Coronary artery (tissue), 2 donors: ENCODE measurements around the gene INPPL1.
A peak's percentile ranks its signal among the peaks of the same experiment; 100 is the strongest.

Experiments used
- DNase-seq: peaks from one replicate; pipeline ENCODE4 v3.0.0-alpha.2; 2017; ENCODE audit warnings: low spot score
- H3K27ac ChIP-seq, 2 donors: fragments of 200-600 bp; sonication (generic); one replicate each; pipeline ENCODE4 v1.5.1; 2016 to 2019
- H3K4me3 ChIP-seq: fragments of 200-600 bp; sonication (generic); 2 replicates; pipeline ENCODE4 v1.5.1; 2016; ENCODE audit warnings: mild to moderate bottlenecking, moderate library complexity
- CTCF ChIP-seq: fragments of 200-600 bp; sonication (generic); IDR thresholded peaks from one replicate; pipeline ENCODE4 v1.5.1; 2019; ENCODE audit warnings: antibody characterized with exemption

Gene INPPL1

GRCh38 chr11:72218251-72218745 is 6.3 kb upstream of the INPPL1 start:
- peak overlapping the region in 1 of 2 donors; percentile 66 for H3K27ac ChIP-seq
- H3K4me3 ChIP-seq = peak overlapping the region; percentile 49

GRCh38 chr11:72220696-72221363 is 3.7 kb upstream of the INPPL1 start:
- Histone ChIP-seq H3K4me3 (no peak overlapping the region), H3K27ac (no peak overlapping the region)
- TF ChIP-seq CTCF = no peak
- peak; percentile 69 for DNase-seq

More at GRCh38 chr11:72218251-72218745, 6.3 kb upstream of the INPPL1 start:
- peak; percentile 26 for DNase-seq
- no peak for TF ChIP-seq CTCF

DNA sequence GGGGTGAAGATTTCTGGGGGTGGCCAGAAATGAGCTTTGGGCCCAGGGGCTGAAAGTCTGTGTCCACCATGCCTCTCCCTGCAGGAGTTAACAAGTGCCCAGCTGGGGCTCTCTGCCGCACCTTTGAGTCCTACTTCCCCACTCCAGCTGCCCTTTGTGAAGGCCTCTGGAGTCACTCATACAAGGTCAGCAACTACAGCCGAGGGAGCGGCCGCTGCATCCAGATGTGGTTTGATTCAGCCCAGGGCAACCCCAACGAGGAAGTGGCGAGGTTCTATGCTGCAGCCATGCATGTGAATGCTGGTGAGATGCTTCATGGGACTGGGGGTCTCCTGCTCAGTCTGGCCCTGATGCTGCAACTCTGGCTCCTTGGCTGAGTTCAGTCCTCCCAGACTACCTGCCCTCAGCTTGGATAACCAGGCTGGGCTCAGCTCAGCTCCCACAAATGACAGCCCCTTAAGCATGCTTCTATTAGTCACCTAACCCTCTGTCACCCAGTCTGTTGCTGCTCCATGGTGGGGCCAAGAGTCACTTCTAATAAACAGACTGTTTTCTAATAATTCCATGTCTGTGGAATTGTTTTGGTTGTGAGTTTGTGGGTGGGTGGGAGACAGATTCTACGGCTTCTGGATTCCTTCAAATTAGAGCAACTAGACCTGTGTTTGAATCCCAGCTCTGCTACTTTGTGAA is 3.0 kb upstream of the INPPL1 start:
- no peak overlapping the region for H3K4me3 ChIP-seq
- no peak for TF ChIP-seq CTCF
- DNase-seq = peak; percentile 72
- peak overlapping the region in 1 of 2 donors; percentile 92 for H3K27ac ChIP-seq

DNA sequence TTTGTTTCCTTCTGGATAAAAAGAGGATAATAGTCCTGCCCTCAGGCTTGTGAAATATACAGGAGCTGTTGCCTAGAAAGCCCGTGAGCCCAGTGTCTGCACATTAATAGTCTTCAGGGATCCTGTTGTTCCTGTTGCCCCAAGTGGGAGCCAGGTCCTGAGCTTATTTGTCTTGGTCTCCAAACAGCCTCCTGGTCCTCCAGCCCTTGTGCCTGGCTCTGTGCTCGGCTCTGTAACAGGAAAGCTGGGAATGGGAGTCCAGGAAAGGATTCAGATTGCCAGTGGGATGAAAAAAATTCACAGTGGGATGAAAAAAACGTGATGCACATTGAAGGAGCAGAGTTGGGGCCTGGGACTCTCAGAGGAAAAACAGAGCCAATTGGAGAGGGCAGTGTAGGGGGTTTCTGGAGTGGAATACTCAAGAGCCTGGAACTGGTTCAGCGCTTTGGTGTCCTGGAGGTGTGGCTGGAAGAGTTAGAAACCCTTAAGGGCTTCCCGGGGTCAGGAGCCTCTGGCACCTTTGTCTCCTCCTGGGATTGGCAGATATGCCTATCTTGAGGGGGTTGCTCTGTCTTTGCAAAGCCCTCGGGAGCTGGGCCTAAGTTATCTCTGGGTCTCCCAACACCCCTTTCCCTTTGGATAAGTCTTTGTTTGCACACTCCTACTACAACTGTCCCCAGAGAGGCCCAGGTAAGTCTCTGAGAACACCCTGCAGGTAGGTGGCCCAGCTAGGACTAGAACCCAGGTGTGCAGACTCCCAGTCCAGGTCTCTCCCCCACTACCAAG is 2.3 kb upstream of the INPPL1 start:
- Histone ChIP-seq H3K4me3 (peak overlapping the region; percentile 77), H3K27ac (peak overlapping the region; percentile 92 to 95)
- no peak for DNase-seq
- no peak for TF ChIP-seq CTCF

DNA sequence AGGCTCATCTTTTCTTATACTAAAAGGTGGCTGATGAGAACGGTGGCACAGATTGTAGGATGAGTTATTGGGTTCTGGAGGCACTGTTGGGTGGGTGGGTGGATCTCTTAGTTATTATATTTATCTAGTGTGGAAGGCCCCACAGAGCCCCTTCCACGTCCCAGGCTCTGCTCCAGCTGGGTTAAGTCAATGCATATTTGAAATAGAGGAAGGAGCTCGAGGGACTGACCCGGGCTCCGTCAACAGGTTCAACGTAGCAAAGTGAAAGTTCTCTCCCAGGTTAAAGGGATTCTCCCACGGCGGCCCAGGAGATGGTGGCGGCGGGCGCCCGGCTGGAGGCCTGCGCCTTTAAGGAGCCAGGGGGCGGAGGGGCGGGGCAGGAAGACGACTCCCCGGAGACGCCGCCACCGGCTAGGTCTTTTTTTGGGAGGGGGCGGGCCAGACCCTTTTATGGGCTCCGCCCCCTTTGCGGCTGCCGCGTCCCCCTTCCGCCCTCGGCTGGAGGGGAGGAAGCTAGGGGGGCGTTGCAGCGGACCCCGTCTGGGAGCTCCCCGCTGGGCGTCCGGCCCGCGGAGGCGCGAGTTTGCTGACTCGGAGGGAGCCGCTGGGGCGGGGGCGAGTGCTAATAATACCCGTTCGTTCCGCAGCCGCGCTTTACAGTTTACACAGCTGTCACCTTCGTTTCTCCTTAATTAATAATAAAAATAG is 1.5 kb upstream of the INPPL1 start:
- DNase-seq = peak; percentile 96
- peak overlapping the region; percentile 77 for H3K4me3 ChIP-seq
- TF ChIP-seq CTCF = peak; percentile 17
- H3K27ac ChIP-seq = peak overlapping the region; percentile 92 to 95

GRCh38 chr11:72223615-72224563 is 678 bp upstream of the INPPL1 start:
- DNase-seq = no peak

More at GRCh38 chr11:72223615-72224563, 678 bp upstream of the INPPL1 start:
- peak overlapping the region; percentile 77 for H3K4me3 ChIP-seq
- no peak for TF ChIP-seq CTCF
- H3K27ac ChIP-seq = peak overlapping the region; percentile 92 to 95
